Heart left ventricle (tissue), 13 donors: ENCODE measurements around the gene CTNND2.

Experiments
- CTCF ChIP-seq, 12 donors: fragments of 200-600 bp; sonication (generic) in 4 of 12; IDR thresholded peaks; one replicate each; pipeline versions ENCODE4 v1.5.0 to v1.8.0; 2018 to 2022; ENCODE audit warnings: antibody characterized with exemption in 12 of 12, mild to moderate bottlenecking in 5 of 12
- POLR2A ChIP-seq, 2 donors: fragments of 450-650 bp; IDR thresholded peaks; one replicate each; pipeline ENCODE4 v1.6.1; 2017; ENCODE audit warnings: antibody characterized with exemption in 2 of 2, mild to moderate bottlenecking in 2 of 2, moderate library complexity in 2 of 2
- donor health status: ischemic (EF 13 %, LVEDD 7.1; RV severe dilation, severe dysfunction).
- donor health status: DM: no; HTN: yes; CAD: no.
- donor health status: DM: no; HTN: no; CAD: no.
- donor health status: ischemic (EF 25% LVEDD 6.9; RV normal size, moderate dysfunction).
- donor health status: ischemic (EF 25% LVEDD 5.7; RV mildly dilated, moderate dysfunction).
- donor health status: ischemic (EF 35%, LVEDD 5.7; RV mildly dilated, moderate dysfunction).
- donor health status: nonischemic (EF 11% LVEDD 7.7; RV severe dilation, severe dysfunction).
- donor health status: DM: yes; HTN: yes; CAD: no.
- donor health status: PGD.
- donor health status: ischemic (EF 29% LVEDD 5.4; RV normal size, mild dysfunction).
- donor health status: nonischemic (EF 23%, LVEDD 6.1; RV moderate dilation, normal function).

GRCh38 chr5:11793396-11793795 is 110.8 kb downstream of the CTNND2 start:
- TF ChIP-seq CTCF (IDR thresholded peaks at IDR 0.05) (no peak), POLR2A (IDR thresholded peaks at IDR 0.05) (no peak)
